ENCODE data around the gene HSPH1. TPM values are rescaled to one million over a fixed set of nuclear protein-coding genes. Genes with fewer than 3 reads are reported as not detected.
"Not testable (repeated sequence)": the region's sequence is repeated elsewhere in the genome, so short reads cannot be mapped to it uniquely, and the experiment has no call there.

The HSPH1 gene
- total RNA-seq, 1 experiment from 2014 or later = 105 TPM

- no peak overlapping the region for H3K27ac ChIP-seq
- H3K4me1 ChIP-seq (replicated peaks; ENCODE audit: insufficient read depth) = no peaks in the 10 kb centered on the region
- BruUV-seq (replicated peaks) = no TSS peak
- DNase-seq = no peak
- intact Hi-C loops (cut with micrococcal nuclease; ENCODE audit: unreplicated experiment) = no loop called here
- CTCF ChIA-PET = no interaction called here
- no peak overlapping the region for H3K4me2 ChIP-seq
- H2AFZ ChIP-seq = no peak overlapping the region
- H3K27me3 ChIP-seq (ENCODE audit: insufficient read depth, low read depth) = no peaks in the 10 kb centered on the region
- no peaks in the 10 kb centered on the region for H3K9me2 ChIP-seq (ENCODE audit: insufficient read depth)
- no peaks in the 10 kb centered on the region for H3K9me3 ChIP-seq (ENCODE audit: insufficient read depth, low read depth)
- no peaks in the 10 kb centered on the region for H3K79me2 ChIP-seq (ENCODE audit: low read depth)
- no peak overlapping the region for H3K4me3 ChIP-seq
- TF ChIP-seq CTCF (conservative IDR thresholded peaks at IDR 0.05) (no peak), EZH2 (IDR thresholded peaks at IDR 0.05; ENCODE audit: low read depth) (no peak)
- POLR2A ChIA-PET (ENCODE audit: unreplicated experiment) = no interaction called here
- no peaks in the 10 kb centered on the region for H3K36me3 ChIP-seq (ENCODE audit: low read depth)
- no peaks in the 10 kb centered on the region for H3F3A ChIP-seq (ENCODE audit: insufficient read depth, low read depth)
- H4K20me1 ChIP-seq (ENCODE audit: insufficient read depth) = no peaks in the 10 kb centered on the region
These were observed 18.1 kb upstream of the HSPH1 start for GRCh38 chr13:31179754-31180153.

GRCh38 chr13:31179241-31179640 lies 17.5 kb upstream of the HSPH1 start:
- TF ChIP-seq EZH2 (IDR thresholded peaks at IDR 0.05; ENCODE audit: low read depth) (no peak), CTCF (conservative IDR thresholded peaks at IDR 0.05) (no peak)
- POLR2A ChIA-PET (ENCODE audit: unreplicated experiment) = no interaction called here
- intact Hi-C loops (cut with micrococcal nuclease; ENCODE audit: unreplicated experiment) = no loop called here

GRCh38 chr13:31177813-31178495 lies 16.2 kb upstream of the HSPH1 start:
- H3K27me3 ChIP-seq (ENCODE audit: insufficient read depth, low read depth); H3K36me3 ChIP-seq (ENCODE audit: low read depth); DNase-seq; H3K27ac ChIP-seq; CTCF ChIA-PET; H3K4me1 ChIP-seq (replicated peaks; ENCODE audit: insufficient read depth); H3K4me3 ChIP-seq; intact Hi-C loops (cut with micrococcal nuclease; ENCODE audit: unreplicated experiment); H3K4me2 ChIP-seq; POLR2A ChIA-PET (ENCODE audit: unreplicated experiment); H3K9me3 ChIP-seq (ENCODE audit: insufficient read depth, low read depth); H4K20me1 ChIP-seq (ENCODE audit: insufficient read depth); H3F3A ChIP-seq (ENCODE audit: insufficient read depth, low read depth); H3K79me2 ChIP-seq (ENCODE audit: low read depth); H3K9me2 ChIP-seq (ENCODE audit: insufficient read depth); H2AFZ ChIP-seq; BruUV-seq (replicated peaks): not testable (repeated sequence)

More at GRCh38 chr13:31179241-31179640, 17.5 kb upstream of the HSPH1 start:
- BruUV-seq (replicated peaks) = no TSS peak
- no peak overlapping the region for H3K4me2 ChIP-seq
- CTCF ChIA-PET = no interaction called here
- no peaks in the 10 kb centered on the region for H3K9me3 ChIP-seq (ENCODE audit: insufficient read depth, low read depth)
- no peak for DNase-seq
- H3K79me2 ChIP-seq (ENCODE audit: low read depth) = no peaks in the 10 kb centered on the region
- H2AFZ ChIP-seq = no peak overlapping the region
- no peaks in the 10 kb centered on the region for H3K4me1 ChIP-seq (replicated peaks; ENCODE audit: insufficient read depth)
- H3K9me2 ChIP-seq (ENCODE audit: insufficient read depth) = no peaks in the 10 kb centered on the region
- no peak overlapping the region for H3K4me3 ChIP-seq
- H3K27me3 ChIP-seq (ENCODE audit: insufficient read depth, low read depth) = no peaks in the 10 kb centered on the region
- no peak overlapping the region for H3K27ac ChIP-seq
- no peaks in the 10 kb centered on the region for H3F3A ChIP-seq (ENCODE audit: insufficient read depth, low read depth)
- no peaks in the 10 kb centered on the region for H3K36me3 ChIP-seq (ENCODE audit: low read depth)
- no peaks in the 10 kb centered on the region for H4K20me1 ChIP-seq (ENCODE audit: insufficient read depth)

Measured in PC-9 (cell line).